Fibroblast of the aortic adventitia (primary cell): ENCODE data around the gene ZNF554. TPM values are rescaled to one million over a fixed set of nuclear protein-coding genes. Genes with fewer than 3 reads are reported as not detected.

Experiments used
- DNase-seq: peaks from one replicate; pipeline ENCODE4 v3.0.0-alpha.2; 2010; ENCODE audit warnings: low read depth
- H3K4me3 ChIP-seq: 2 replicates; pipeline ENCODE4 v1.5.1; 2011; ENCODE audit warnings: low read depth, mild to moderate bottlenecking, control low read depth, low read length, moderate library complexity
- total RNA-seq: library from RNA; depleted of rRNA; stranded (reverse); fragments of >200 nt; gene quantifications from 2 replicates; pipeline ENCODE4 v1.2.3, GENCODE V29; 2012; ENCODE audit warnings: low replicate concordance
- TF ChIP-seq, protein P1 (sequence below): IDR thresholded peaks from 2 replicates; pipeline ENCODE4 v1.5.1; 2011; ENCODE audit warnings: mild to moderate bottlenecking, low read length, control low read depth, inconsistent platforms; ENCODE audit not compliant: insufficient read depth

The ZNF554 gene
- total RNA-seq, 1 donor = 3.2 TPM

- TF ChIP-seq, protein P1, sequence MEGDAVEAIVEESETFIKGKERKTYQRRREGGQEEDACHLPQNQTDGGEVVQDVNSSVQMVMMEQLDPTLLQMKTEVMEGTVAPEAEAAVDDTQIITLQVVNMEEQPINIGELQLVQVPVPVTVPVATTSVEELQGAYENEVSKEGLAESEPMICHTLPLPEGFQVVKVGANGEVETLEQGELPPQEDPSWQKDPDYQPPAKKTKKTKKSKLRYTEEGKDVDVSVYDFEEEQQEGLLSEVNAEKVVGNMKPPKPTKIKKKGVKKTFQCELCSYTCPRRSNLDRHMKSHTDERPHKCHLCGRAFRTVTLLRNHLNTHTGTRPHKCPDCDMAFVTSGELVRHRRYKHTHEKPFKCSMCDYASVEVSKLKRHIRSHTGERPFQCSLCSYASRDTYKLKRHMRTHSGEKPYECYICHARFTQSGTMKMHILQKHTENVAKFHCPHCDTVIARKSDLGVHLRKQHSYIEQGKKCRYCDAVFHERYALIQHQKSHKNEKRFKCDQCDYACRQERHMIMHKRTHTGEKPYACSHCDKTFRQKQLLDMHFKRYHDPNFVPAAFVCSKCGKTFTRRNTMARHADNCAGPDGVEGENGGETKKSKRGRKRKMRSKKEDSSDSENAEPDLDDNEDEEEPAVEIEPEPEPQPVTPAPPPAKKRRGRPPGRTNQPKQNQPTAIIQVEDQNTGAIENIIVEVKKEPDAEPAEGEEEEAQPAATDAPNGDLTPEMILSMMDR = no peak
- peak overlapping the region; percentile 83 for H3K4me3 ChIP-seq
- peak; percentile 3 for DNase-seq
Measured at GRCh38 chr19:2820112-2820702, 539 bp downstream of the ZNF554 start.

DNA sequence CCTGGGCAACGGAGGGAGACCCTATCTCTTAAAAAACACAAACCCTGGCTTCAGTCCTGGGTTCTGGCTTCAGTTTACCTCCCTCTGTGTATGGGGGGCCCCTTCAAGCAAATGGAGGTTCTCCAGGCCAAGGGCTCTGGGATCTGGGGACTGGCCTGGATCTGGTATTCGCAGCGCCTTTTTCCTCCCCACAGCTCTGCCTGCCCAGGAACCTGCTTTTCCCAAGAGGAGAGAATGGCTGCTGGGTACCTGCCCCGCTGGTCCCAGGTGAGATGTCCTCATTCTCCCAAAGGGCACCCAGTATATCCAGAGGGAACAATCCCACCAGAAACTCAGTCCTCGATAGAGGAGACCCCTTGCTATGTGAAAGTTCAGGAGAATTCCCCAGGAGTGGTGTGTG, 3.2 kb downstream of the ZNF554 start:
- H3K4me3 ChIP-seq = no peak overlapping the region
- TF ChIP-seq, protein P1 = no peak
- no peak for DNase-seq

GRCh38 chr19:2823646-2824045, 4.0 kb downstream of the ZNF554 start:
- DNase-seq = no peak
- H3K4me3 ChIP-seq = no peak overlapping the region
- TF ChIP-seq, protein P1 = no peak

- no peak overlapping the region for H3K4me3 ChIP-seq
- no peak for DNase-seq
- TF ChIP-seq, protein P1 = no peak
Measured at GRCh38 chr19:2824129-2824528, 4.5 kb downstream of the ZNF554 start.

GRCh38 chr19:2827022-2827421, 7.4 kb downstream of the ZNF554 start:
- no peak overlapping the region for H3K4me3 ChIP-seq
- no peak for DNase-seq
- TF ChIP-seq, protein P1 = no peak

- TF ChIP-seq, protein P1 = no peak
- no peak overlapping the region for H3K4me3 ChIP-seq
- DNase-seq = no peak
Measured at GRCh38 chr19:2827840-2828489, 8.3 kb downstream of the ZNF554 start.

DNA sequence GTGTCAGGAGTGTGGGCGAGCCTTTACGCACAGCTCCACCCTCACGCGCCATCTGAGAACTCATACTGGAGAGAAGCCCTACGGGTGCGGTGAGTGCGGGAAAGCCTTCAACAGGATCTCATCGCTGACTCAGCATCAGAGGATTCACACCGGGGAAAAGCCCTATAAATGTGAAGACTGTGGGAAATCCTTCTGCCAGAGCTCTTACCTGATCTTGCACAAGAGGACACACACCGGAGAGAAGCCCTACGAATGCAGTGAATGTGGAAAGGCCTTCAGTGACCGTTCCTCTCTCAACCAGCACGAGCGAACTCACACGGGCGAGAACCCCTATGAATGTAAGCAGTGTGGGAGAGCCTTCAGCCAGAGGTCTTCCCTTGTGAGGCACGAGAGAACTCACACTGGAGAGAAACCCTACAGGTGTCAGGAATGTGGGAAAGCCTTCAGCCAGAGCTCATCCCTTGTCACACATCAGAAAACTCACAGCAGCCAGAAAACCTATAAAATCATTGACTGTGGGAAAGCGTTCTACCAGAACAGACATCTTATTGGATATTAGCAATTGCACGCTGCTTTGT, 14.7 kb downstream of the ZNF554 start:
- TF ChIP-seq, protein P1 = no peak
- no peak overlapping the region for H3K4me3 ChIP-seq
- DNase-seq = no peak
